Naive thymus-derived CD4-positive, alpha-beta T cell (primary cell): ENCODE measurements around the gene TIGD4. TPM values are rescaled to one million over a fixed set of nuclear protein-coding genes. Genes with fewer than 3 reads are reported as not detected.

Experiments used
- ATAC-seq: fragments of 150-1000 bp; cut with Tn5 transposase; 2 replicates; pipeline ENCODE4 v1.10.0; 2021; ENCODE audit warnings: mild to moderate bottlenecking, moderate library complexity
- CTCF ChIA-PET: fragments of 350-600 bp; sonication (Branson Sonifier 250); formaldehyde crosslinking; loops from one replicate; lab custom pipeline; 2021; ENCODE audit warnings: antibody characterized with exemption; lab: Charles Lee
- POLR2A ChIA-PET: fragments of 350-600 bp; sonication (Branson Sonifier 250); formaldehyde crosslinking; loops from one replicate; lab custom pipeline; 2021; ENCODE audit warnings: antibody characterized with exemption, inconsistent platforms; lab: Charles Lee
- DNase-seq, 9 donors: peaks; one replicate each; pipeline versions ENCODE4 v3.0.0 to v3.0.0-alpha.2; 2020 to 2022; ENCODE audit warnings: mixed read lengths in 1 of 9
- H3K27ac ChIP-seq: one replicate; pipeline ENCODE4 v1.7.0; 2013; ENCODE audit warnings: mild to moderate bottlenecking, low read depth, low read length, moderate library complexity
- H3K27me3 ChIP-seq, 2 donors: one replicate each; pipeline ENCODE4 v1.7.0; 2013; ENCODE audit warnings: low read length in 2 of 2, mild to moderate bottlenecking in 2 of 2, moderate library complexity in 2 of 2; ENCODE audit not compliant: control insufficient read depth in 2 of 2, insufficient read depth in 2 of 2
- H3K36me3 ChIP-seq, 3 experiments: 1 replicate in 2 of 3; 2 replicates in 1 of 3; pipeline ENCODE4 v1.7.0; 2013; ENCODE audit warnings: low read length in 3 of 3, mild to moderate bottlenecking in 3 of 3, moderate library complexity in 1 of 3; ENCODE audit not compliant: insufficient read depth in 3 of 3, control insufficient read depth in 2 of 3
- H3K4me1 ChIP-seq, 2 donors: one replicate each; pipeline ENCODE4 v1.7.0; 2013; ENCODE audit warnings: low read length in 2 of 2, mild to moderate bottlenecking in 2 of 2, moderate library complexity in 1 of 2; ENCODE audit not compliant: control insufficient read depth in 2 of 2, insufficient read depth in 2 of 2
- H3K4me3 ChIP-seq: 2 replicates; pipeline ENCODE4 v1.7.0; 2013; ENCODE audit warnings: mild to moderate bottlenecking, low read length
- H3K9me3 ChIP-seq, 3 experiments: 1 replicate in 2 of 3; 2 replicates in 1 of 3; pipeline ENCODE4 v1.7.0; 2013; ENCODE audit warnings: low read length in 3 of 3; ENCODE audit not compliant: control insufficient read depth in 2 of 3
- H3K27ac Mint-ChIP-seq, 9 donors: one replicate each; pipeline ENCODE4 v1.8.0; 2020 to 2022; ENCODE audit warnings: mixed read lengths in 9 of 9, mild to moderate bottlenecking in 8 of 9, moderate library complexity in 5 of 9, inconsistent platforms in 2 of 9
- H3K27me3 Mint-ChIP-seq, 5 donors: one replicate each; pipeline ENCODE4 v1.8.0; 2021 to 2022; ENCODE audit warnings: mixed read lengths in 5 of 5, mild to moderate bottlenecking in 1 of 5
- H3K36me3 Mint-ChIP-seq, 5 donors: one replicate each; pipeline ENCODE4 v1.8.0; 2020 to 2022; ENCODE audit warnings: mixed read lengths in 5 of 5, mild to moderate bottlenecking in 3 of 5, inconsistent platforms in 1 of 5
- H3K4me1 Mint-ChIP-seq, 7 donors: one replicate each; pipeline ENCODE4 v1.8.0; 2020 to 2022; ENCODE audit warnings: mixed read lengths in 7 of 7, mild to moderate bottlenecking in 3 of 7, inconsistent platforms in 1 of 7
- H3K4me3 Mint-ChIP-seq, 10 donors: one replicate each; pipeline ENCODE4 v1.8.0; 2020 to 2022; ENCODE audit warnings: mild to moderate bottlenecking in 10 of 10, mixed read lengths in 10 of 10, moderate library complexity in 6 of 10, inconsistent platforms in 2 of 10
- H3K9me3 Mint-ChIP-seq, 11 donors: one replicate each; pipeline ENCODE4 v1.8.0; 2020 to 2022; ENCODE audit warnings: mixed read lengths in 11 of 11, mild to moderate bottlenecking in 4 of 11, inconsistent platforms in 1 of 11, moderate library complexity in 1 of 11
- intact Hi-C, 2 donors: fragments of 100-400 bp; cut with micrococcal nuclease; formaldehyde crosslinking; loops; one replicate each; pipeline ENCODE4 v1.15.1; 2023
- polyA plus RNA-seq, 2 donors: library from polyadenylated mRNA; unstranded; fragments of 300-500 nt; fragmentation: Illumina TruSeq; gene quantifications; one replicate each; pipeline ENCODE4 v1.2.3, GENCODE V29; 2021
- total RNA-seq, 6 experiments: library from RNA in 5 of 6; stranded (reverse) in 5 of 6; gene quantifications; 1 replicate in 5 of 6; 2 replicates in 1 of 6; pipeline ENCODE4 v1.2.3 and lab custom pipeline; 2021 to 2026

Gene TIGD4
- total and polyA plus RNA-seq, 7 experiments from 2014 or later: 0.13 to 0.19 (median 0.15) TPM; not detected in 4

DNA sequence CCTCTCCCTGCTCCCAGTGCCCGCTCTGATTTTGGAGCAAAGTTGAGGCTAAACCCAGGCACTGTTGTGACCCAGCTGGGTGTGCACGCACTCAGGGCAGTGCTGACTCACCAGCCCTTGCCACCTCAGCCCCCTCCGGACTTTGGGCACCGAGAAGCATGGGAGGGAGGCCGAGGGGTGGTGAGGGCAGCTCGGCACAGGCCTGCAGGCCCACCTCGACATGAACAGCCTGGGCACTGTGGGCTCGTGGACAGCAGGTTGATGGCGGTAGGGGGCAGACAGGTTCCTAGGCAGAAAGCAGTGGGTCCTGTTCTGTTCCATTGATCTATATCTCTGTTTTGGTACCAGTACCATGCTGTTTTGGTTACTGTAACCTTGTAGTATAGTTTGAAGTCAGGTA lies 30.9 kb downstream of the TIGD4 start:
- H3K27ac Mint-ChIP-seq: no peak overlapping the region
- H3K27ac ChIP-seq: no peak overlapping the region
- H3K9me3 Mint-ChIP-seq: peaks cover 0 to 5% (median 0%) of the 10 kb centered on the region in 11 donors
- no peak for DNase-seq
- ChIA-PET CTCF (no interaction called here), POLR2A (no interaction called here)
- H3K9me3 ChIP-seq: no peaks in the 10 kb centered on the region
- no peak for ATAC-seq
- H3K4me1 ChIP-seq: no peaks in the 10 kb centered on the region
- no peaks in the 10 kb centered on the region for H3K4me1 Mint-ChIP-seq
- H3K36me3 Mint-ChIP-seq: no peaks in the 10 kb centered on the region
- intact Hi-C loops: no loop called here
- H3K27me3 Mint-ChIP-seq: peaks cover 0 to 7% (median 0%) of the 10 kb centered on the region in 5 donors
- H3K27me3 ChIP-seq: no peaks in the 10 kb centered on the region
- H3K4me3 Mint-ChIP-seq: no peak overlapping the region
- no peak overlapping the region for H3K4me3 ChIP-seq
- H3K36me3 ChIP-seq: no peaks in the 10 kb centered on the region

DNA sequence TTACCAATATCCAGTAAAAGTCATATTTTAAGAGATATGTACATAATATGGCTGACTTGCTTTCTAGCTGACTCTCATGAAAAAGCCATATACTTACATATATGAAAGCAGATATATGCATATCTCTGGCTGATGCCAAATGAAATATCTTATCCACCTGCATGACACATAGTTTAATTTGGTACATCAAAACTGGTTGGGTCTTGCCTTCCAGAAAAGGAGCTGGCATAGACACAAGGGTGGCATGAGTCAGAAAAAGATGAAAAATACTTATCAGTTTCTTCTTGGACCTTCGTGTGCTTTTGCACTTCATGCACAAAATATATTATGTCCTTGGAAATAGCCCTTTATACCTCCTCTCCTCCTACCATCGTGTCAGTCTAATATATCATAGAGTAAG lies 32.1 kb downstream of the TIGD4 start:
- intact Hi-C loops: no loop called here
- Mint-ChIP-seq H3K4me1 (no peaks in the 10 kb centered on the region), H3K9me3 (peaks cover 0 to 3% (median 0%) of the 10 kb centered on the region in 11 donors), H3K27ac (no peak overlapping the region), H3K36me3 (no peaks in the 10 kb centered on the region), H3K4me3 (no peak overlapping the region), H3K27me3 (peaks cover 0 to 3% (median 0%) of the 10 kb centered on the region in 5 donors)
- no peak for DNase-seq
- no peak overlapping the region for H3K4me3 ChIP-seq
- H3K27me3 ChIP-seq: no peaks in the 10 kb centered on the region
- CTCF ChIA-PET: no interaction called here
- no peak overlapping the region for H3K27ac ChIP-seq
- no peaks in the 10 kb centered on the region for H3K9me3 ChIP-seq
- POLR2A ChIA-PET: no interaction called here
- no peak for ATAC-seq
- no peaks in the 10 kb centered on the region for H3K4me1 ChIP-seq
- no peaks in the 10 kb centered on the region for H3K36me3 ChIP-seq

DNA sequence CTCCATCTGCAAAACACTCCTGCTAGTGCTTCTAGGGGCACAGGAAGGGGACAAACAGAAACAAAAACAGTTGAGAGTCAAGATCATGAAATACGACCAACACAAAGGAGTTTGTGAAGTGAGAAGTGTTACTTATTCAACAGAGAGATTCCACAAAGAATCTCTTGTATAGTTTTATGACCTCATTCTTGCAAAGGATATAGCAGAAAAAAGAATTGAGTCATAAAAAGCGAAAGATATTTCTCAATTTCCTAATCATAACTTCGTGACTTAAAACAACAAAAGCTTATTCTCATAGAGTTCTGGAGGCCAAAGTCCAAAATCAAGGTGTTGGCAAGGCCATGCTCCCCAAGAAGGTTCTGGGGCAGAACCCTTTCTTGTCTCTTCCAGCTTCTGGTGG lies 40.7 kb downstream of the TIGD4 start:
- H3K27me3 ChIP-seq: no peaks in the 10 kb centered on the region
- CTCF ChIA-PET: interaction anchor here (0.6 to 1.2 kb wide), 2 partner anchors 238 to 789 kb away, joined by 3 read pairs; no protein-coding TSS in a partner anchor
- DNase-seq (no peak), ATAC-seq (no peak)
- peaks cover 0 to 6% (median 4%) of the 10 kb centered on the region in 5 donors for H3K27me3 Mint-ChIP-seq
- no peak overlapping the region for H3K4me3 Mint-ChIP-seq
- intact Hi-C loops: loop anchor here in 1 of 2 donors (5.0 kb wide), 1 partner anchor 62 kb away; the partner anchor contains the start of gene TMEM154
- H3K4me1 ChIP-seq: no peaks in the 10 kb centered on the region
- no peak overlapping the region for H3K27ac ChIP-seq
- no peaks in the 10 kb centered on the region for H3K9me3 ChIP-seq
- no peaks in the 10 kb centered on the region for H3K36me3 Mint-ChIP-seq
- H3K4me3 ChIP-seq: no peak overlapping the region
- no peaks in the 10 kb centered on the region for H3K9me3 Mint-ChIP-seq
- H3K36me3 ChIP-seq: no peaks in the 10 kb centered on the region
- H3K27ac Mint-ChIP-seq: no peak overlapping the region
- peaks cover 0 to 7% (median 0%) of the 10 kb centered on the region in 7 donors for H3K4me1 Mint-ChIP-seq
- POLR2A ChIA-PET: interaction anchor here (0.6 kb wide), 1 partner anchor 178 kb away, joined by 4 read pairs; no protein-coding TSS in a partner anchor

- Mint-ChIP-seq H3K36me3 (no peaks in the 10 kb centered on the region), H3K27ac (no peak overlapping the region), H3K27me3 (peaks cover 0 to 6% (median 4%) of the 10 kb centered on the region in 5 donors), H3K4me1 (peaks cover 0 to 7% (median 0%) of the 10 kb centered on the region in 7 donors), H3K9me3 (no peaks in the 10 kb centered on the region), H3K4me3 (no peak overlapping the region)
- Histone ChIP-seq H3K27ac (no peak overlapping the region), H3K4me3 (no peak overlapping the region), H3K36me3 (no peaks in the 10 kb centered on the region), H3K9me3 (no peaks in the 10 kb centered on the region), H3K27me3 (no peaks in the 10 kb centered on the region), H3K4me1 (no peaks in the 10 kb centered on the region)
- ChIA-PET CTCF (interaction anchor here (0.7 to 2.4 kb wide), 7 partner anchors 16 to 392 kb away, joined by 3 to 10 read pairs (median 4); no protein-coding TSS in a partner anchor), POLR2A (no interaction called here)
- no peak for DNase-seq
- intact Hi-C loops: loop anchor here (1.0 to 5.0 kb wide), 7 partner anchors 59 to 1374 kb away; partner anchors contain the start of gene TMEM154 (in 1 of the 2)
- ATAC-seq: no peak
These were observed 43.6 kb downstream of the TIGD4 start for GRCh38 chr4:152735906-152736305.

DNA sequence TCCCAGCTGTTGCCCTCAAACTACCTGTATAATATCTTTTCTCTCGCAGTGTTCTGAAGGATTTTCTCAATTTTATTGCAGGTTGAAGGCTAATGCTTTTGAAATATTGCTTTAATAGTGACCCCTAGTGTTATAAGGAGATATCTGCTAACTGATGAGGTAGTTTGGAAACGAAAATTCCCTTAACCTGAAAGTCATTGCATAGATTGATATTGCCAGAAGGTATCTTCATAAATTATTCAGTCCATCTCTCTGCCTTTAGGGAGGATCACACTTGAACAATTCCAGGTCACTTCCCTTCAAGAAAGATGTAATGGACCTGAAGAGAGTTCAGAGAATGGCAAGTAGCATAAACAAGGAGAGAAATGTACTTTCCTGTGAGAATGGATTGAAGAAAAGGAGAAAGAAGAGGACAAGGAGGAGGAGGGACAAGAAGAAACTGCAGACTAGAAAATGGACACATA lies 44.1 kb downstream of the TIGD4 start:
- Histone ChIP-seq H3K27ac (no peak overlapping the region), H3K9me3 (no peaks in the 10 kb centered on the region), H3K27me3 (no peaks in the 10 kb centered on the region), H3K36me3 (no peaks in the 10 kb centered on the region), H3K4me3 (no peak overlapping the region), H3K4me1 (no peaks in the 10 kb centered on the region)
- intact Hi-C loops: loop anchor here (1.0 to 5.0 kb wide), 7 partner anchors 58 to 1373 kb away; partner anchors contain the start of gene TMEM154 (in 1 of the 2)
- Mint-ChIP-seq H3K36me3 (no peaks in the 10 kb centered on the region), H3K4me3 (no peak overlapping the region), H3K9me3 (no peaks in the 10 kb centered on the region), H3K27me3 (peaks cover 0 to 6% (median 4%) of the 10 kb centered on the region in 5 donors), H3K27ac (no peak overlapping the region), H3K4me1 (peaks cover 0 to 7% (median 0%) of the 10 kb centered on the region in 7 donors)
- DNase-seq (peak in 6 of 9 donors; percentile 2 to 33 (median 26)), ATAC-seq (peak; percentile 49)
- POLR2A ChIA-PET: no interaction called here
- CTCF ChIA-PET: interaction anchor here (0.8 to 2.4 kb wide), 5 partner anchors 57 to 392 kb away, joined by 3 to 10 read pairs (median 7); no protein-coding TSS in a partner anchor

GRCh38 chr4:152734699-152735050 lies 44.9 kb downstream of the TIGD4 start:
- H3K27ac Mint-ChIP-seq: peak overlapping the region in 1 of 9 donors; percentile 2
- H3K27ac ChIP-seq: no peak overlapping the region
- POLR2A ChIA-PET: interaction anchor here (0.6 kb wide), 1 partner anchor 198 kb away, joined by 3 read pairs; the partner anchor contains the start of gene FBXW7
- H3K4me3 Mint-ChIP-seq: no peak overlapping the region
- no peaks in the 10 kb centered on the region for H3K36me3 ChIP-seq
- H3K4me1 ChIP-seq: no peaks in the 10 kb centered on the region
- CTCF ChIA-PET: interaction anchor here (0.8 to 2.1 kb wide), 3 partner anchors 57 to 280 kb away, joined by 4 to 10 read pairs (median 7); no protein-coding TSS in a partner anchor
- H3K27me3 ChIP-seq: no peaks in the 10 kb centered on the region
- H3K9me3 ChIP-seq: no peaks in the 10 kb centered on the region
- no peaks in the 10 kb centered on the region for H3K9me3 Mint-ChIP-seq
- H3K36me3 Mint-ChIP-seq: no peaks in the 10 kb centered on the region
- ATAC-seq (no peak), DNase-seq (no peak)
- peaks cover 0 to 6% (median 4%) of the 10 kb centered on the region in 5 donors for H3K27me3 Mint-ChIP-seq
- intact Hi-C loops: loop anchor here (1.0 to 5.0 kb wide), 8 partner anchors 52 to 1372 kb away; partner anchors contain the start of gene TMEM154 (in 1 of the 2)
- no peak overlapping the region for H3K4me3 ChIP-seq
- peaks cover 0 to 7% (median 0%) of the 10 kb centered on the region in 7 donors for H3K4me1 Mint-ChIP-seq
